Uterine smooth muscle cell (primary cell): ENCODE results near the gene TMEM95. TPM values are rescaled to one million over a fixed set of nuclear protein-coding genes. Genes with fewer than 3 reads are reported as not detected.

Experiments
- total RNA-seq: library from RNA; depleted of rRNA; stranded (reverse); fragments of >200 nt; gene quantifications from 2 replicates; pipeline ENCODE4 v1.2.3, GENCODE V29; 2014

TMEM95 gene, protein sequence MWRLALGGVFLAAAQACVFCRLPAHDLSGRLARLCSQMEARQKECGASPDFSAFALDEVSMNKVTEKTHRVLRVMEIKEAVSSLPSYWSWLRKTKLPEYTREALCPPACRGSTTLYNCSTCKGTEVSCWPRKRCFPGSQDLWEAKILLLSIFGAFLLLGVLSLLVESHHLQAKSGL
- not detected in 2 replicates for total RNA-seq

DNA sequence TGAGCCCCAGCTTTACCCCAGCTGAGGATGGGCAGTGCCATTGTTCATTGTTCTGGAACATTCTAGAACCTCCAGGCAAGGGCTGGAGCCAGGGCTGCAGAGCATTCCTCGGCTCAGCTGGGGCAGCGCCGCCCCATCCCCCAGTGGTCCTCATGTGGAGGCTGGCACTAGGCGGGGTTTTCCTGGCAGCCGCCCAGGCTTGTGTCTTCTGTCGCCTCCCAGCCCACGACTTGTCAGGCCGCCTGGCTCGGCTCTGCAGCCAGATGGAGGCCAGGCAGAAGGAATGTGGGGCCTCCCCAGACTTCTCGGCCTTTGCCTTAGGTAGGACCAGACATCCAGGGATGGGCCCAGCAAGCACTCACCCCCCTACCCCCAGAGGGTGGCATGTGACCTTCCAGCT lies at the start of gene TMEM95:
Gene TMEM95 (plus strand): TSS at position 104 of the 400 bp plus-strand sequence. CDS start 49 bp downstream, at position 153.

DNA sequence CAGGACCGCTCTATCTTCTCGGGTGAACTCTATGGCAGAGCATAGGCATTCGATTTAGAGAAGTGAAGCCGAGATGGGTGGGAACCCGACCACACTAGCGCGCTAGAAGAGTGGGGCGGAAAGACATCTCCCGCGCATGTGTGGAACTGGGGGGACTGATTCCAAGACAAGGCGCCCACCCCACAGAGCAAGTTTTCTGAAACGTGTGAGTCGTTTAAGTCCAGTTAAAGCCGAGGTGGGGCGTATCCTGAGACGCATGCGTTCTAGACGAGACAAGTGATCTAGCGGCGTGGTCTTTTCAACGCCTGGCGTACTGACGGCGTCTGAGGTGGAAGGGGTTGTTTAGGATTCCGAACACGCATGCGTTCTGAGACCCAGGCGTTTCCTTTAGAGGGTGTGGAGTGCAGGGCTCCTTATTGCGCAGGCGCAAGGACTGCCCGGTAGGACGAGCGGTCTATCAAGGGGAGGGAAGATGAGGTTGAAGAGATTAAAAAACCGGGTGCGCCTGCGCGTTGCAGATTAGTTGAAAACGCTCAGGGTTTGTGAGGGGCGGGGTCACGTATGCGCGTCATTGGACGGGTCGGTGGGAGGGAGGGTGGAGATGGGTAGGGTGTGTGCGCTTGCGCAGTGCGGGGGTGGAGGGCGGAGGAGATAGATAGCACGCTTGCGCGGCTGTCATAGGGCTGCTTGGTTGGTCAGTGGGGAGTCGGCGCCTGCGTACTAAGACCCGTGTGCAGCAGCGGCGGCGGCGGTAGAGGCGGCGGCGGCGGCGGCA lies 47.9 kb upstream of the TMEM95 start, which contains the start of gene EIF5A:
Gene EIF5A (plus strand): TSS at position 718 of the 775 bp plus-strand sequence. CDS start 2,008 bp downstream, outside the sequence.

DNA sequence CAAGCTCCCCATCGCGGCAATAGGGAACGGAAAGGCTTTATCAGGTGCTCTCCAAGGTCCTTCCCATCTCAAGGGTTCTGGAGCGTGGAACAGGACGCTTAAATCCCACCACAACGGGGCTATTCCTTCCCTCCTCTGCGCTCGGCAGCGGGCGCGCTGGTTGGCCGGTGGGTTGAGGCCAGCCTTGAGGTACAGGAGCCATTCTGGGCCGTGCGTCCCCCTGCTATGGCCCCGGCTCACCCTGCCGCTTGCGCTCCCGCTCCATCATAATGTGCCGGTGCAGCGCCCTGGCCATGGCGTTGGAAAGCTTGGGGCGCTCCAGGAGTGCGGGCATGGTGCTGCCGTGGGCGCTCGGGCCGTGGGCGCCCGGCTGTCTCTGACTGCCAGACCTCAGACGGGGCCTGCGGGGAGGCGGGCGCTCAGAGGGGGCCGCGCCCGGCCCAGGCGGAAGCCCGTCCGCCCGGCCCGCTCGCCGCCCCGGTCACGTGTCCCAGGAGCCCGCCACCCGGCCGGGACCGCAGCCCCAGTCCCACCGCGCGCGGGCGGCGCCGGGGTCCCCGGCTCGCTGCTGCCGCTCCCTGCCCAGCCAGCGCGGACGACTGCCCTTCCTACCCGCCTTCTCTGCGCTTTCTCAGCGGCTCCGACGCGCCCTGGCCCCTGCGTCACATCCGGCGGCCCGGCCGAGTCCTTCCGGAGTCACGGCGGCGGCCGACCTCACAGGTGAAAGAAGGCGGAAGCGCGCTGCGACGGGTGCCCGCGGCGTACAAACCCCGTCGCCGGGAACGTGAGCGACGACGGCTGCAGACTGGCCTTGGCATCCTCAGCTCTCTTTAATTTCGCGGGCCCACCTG lies 40.0 kb upstream of the TMEM95 start, which contains the start of gene GPS2:
Gene GPS2 (minus strand): TSS at position 642 of the 851 bp plus-strand sequence. CDS start 308 bp downstream, at position 334.

DNA sequence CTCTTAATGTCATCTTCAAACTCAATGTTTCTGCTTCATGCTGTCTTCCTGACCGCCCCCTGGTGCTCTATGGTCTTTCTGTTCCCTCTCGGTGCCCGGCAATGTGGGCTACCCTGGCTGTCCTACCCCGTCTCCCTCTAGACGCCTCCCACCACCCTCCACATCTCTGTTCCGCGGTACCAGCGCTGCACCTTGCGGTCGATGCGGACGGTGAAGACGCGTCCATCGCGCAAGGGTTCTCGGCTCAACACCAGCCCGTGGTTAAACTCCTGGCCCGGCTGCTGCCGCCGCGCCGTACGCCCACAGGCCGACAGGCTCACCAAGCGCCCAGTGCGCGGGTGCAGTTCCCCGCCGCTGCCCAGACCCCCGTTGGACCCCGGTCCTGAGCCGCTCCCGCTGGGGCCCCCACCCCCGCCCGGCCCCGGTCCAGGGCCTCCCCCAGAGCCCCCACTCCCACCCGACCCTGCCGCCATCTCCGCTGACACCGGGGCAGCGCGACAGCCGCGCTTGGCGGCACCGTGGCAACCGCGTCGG lies 26.0 kb upstream of the TMEM95 start, which contains the start of gene NEURL4:
Gene NEURL4 (minus strand): TSS at position 496 of the 534 bp plus-strand sequence. CDS start 23 bp downstream, at position 473.

DNA sequence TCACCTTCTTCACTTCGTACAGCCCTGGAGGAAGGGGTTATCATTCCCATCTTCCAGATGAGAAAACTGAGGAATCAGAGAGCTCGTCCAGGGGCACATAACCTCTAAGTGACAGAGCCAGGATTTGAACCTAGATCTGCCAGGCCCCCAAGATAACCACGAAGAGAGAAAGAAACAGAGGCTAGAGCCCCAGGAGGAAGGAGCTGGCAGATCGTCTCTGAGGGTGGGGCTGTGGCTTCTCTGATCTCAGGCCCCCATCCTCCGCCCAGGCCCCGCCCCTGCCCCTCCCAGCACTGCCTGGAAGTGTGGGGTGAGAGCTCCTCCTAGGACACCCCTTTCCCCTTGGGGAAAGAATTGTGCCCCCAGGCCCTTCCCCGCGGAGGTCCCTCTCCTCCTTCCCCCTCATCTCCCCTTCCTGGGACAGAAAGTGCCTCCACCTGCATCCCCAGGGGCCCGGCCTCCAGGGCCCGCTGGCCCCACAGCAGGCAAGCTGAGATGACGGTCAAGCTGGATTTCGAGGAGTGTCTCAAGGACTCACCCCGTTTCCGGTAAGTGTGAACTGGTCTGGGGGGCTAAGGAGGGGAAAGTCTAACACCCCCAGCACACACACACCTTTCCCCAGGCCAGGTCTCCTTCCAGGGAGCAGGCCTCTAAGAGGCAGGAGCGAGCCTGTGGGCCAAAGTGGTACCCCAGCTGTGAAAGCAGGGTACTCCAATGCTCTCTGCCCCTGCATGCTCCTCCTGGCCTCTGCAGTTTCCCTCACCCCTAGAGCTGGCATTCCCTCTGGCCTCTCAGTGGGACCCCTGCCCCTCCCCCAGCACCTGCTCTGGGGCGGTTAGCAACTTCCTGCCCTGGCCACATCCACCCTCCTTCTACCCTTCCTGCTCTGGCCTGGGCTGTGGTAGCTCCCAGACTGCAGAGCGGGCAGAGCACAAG lies 18.4 kb upstream of the TMEM95 start, which contains the start of gene ACAP1:
Gene ACAP1 (plus strand): TSS at position 290 of the 936 bp plus-strand sequence. CDS start 206 bp downstream, at position 496.

DNA sequence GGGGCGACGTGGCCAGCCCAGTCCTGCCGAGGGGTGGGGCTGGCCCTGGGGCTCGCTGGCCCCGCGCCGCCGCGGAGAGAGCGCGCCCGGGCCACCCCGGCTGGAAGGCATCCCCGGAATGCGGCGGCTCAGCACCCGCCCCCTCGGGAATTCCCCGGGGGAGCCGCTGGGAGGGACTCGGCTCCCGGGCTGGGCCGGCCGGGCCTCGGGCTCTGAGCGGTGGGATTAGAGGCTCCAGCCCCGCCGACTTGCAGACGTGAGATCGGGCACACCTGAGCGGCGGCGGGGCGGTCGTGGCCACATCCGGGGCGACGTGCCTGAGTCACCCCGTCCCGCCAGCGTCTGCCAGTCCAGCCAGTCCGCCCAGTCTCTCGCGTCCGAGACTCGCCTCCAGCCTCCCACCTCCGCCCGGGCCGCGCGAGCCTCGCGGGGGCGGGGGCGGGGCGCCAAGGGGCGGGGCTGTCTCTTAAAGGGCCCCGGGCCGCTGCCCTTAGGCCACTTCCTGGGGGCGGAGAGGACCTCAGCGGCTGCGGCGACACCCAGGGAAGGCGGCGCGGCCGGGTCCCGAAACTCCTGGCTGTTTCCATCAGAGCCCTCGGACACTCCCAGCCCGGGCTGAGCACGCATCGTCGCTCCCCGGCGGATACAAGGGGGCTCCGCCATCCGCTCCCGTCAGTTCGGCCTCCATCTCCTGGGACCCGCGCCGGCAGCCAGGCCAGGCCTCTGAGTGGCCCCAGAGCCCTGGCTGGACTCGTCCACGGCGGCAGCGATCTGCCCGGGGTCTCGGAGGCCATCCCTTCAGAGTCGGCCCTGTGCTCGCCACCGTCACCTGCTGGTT lies 3.1 kb upstream of the TMEM95 start, which contains the start of gene KCTD11:
Gene KCTD11 (plus strand): TSS at position 498 of the 838 bp plus-strand sequence.

DNA sequence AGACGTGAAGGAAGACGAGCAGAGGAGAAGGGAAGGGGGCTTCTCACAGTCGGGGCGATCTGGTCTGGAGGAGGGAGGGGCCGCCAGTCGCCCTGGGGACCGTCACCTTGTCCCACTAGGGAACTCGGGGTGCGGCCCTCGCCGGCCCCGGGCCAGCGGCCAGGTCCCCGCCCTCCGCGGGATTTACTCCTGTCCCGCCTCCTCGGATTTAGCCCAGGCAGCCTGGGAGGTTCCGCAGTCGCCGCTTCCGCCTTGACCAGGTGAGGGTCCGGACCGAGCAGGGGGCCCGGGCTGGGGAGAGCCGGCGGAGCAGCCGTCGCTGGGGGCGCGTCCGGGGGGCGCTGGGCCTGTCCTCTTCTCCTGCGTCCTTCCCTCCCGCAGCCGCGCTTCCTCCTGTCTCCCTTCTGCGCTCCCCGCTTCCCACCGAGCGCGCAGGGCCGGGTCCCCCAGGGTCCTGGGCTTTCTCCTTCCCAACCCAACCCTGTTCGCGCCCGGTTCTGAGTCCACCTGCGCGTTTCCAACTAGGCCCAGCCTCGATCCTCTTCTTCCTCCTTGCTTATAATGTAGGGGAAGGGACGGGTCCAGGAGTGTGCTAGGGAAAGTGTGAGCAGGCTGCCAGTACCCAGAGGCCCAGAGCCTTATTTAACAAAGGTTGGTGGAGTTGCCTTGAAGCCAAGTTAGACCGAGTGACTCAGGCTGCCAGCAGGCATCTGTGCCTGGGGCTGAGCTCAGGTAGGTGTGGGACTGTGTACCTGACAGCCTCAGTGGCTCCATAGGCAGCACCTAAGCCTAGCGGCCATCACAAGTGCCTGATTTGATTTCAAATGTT lies 26.1 kb downstream of the TMEM95 start, which contains the start of gene TNK1:
Gene TNK1 (plus strand): TSS at position 235 of the 829 bp plus-strand sequence. CDS start 1,838 bp downstream, outside the sequence.

DNA sequence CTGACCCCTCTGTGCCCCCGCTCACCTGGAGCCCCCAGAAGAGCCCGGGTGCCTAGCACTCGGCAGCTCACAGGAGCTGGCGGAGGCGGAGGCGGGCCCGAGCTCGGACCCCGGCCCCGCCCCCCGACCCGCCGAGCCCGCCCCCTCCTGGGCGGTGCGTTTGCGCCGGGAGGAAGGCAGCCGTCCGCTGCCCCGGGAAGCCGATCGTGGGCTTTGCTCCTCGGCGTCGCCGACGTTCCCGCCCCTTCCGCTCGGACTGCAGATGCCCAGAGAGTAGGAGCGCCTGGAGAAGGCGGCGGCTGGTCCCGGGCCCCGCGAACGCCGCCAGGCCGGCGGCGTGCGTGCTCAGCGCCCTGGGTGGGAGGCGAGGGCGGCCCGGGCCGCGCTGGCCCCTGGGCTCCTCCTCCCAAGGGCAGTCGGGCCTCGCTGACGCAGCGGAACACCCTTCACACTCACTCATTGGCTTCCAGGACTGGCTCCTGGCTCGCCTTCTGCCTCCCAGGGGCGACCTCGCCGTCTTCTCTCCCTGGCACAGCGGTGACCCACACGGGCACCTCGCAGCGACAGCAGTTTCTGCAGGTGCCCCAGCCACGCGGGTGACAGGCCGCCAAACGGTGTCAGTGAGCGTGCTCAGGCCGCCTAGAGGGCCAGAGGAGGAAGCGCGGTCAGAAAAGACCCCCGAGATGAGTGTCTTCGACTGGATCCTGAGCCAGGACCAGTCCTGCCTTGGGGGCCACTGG lies 39.7 kb downstream of the TMEM95 start, which contains the start of gene PLSCR3:
Gene PLSCR3 (minus strand): TSS at position 74 of the 740 bp plus-strand sequence. CDS start 415 bp downstream, outside the sequence.

DNA sequence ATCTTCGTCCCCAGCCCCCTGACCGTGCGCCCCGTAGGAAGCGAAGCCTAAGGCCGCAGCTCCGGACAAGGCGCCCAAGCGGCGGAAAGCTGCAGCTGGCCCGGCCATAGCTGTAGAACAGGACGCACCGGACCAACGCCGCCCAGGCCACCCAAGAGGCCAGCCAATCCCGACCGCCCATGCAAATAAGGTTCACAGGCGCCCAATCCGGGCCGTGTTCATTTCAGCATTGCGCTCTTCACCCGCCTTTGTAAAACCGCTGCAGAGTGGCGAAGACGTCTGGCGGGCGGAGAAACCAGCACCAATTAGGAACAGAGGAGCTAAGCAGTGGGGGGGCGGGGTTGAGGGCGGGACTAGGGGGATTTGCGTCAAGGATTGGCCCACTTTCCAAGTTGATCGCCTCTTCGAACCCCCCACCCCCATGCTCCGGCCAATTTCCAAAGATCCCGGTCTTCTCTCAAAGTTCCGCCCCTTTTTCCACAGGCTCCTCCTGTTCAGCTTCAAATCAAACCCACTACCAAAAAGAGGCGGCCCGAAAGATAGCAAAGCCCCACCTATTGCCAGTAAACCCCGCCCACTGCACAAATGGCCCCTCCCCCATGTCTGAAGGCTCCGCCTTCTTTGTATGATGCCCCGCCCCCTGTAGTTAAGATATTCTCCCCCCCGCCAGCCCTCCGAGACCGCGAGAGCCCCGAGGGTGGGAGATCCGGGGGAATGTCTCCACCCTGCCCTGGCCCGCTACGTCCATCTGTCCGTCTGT lies 49.2 kb downstream of the TMEM95 start, which contains the start of gene TMEM256:
Gene TMEM256 (minus strand): TSS at position 121 of the 760 bp plus-strand sequence. CDS start 13 bp downstream, at position 108.

Other genes with a start within 250 kb of the TMEM95 start
- not detected in 2 replicates for gene ASGR2, start 240.3 kb upstream of the TMEM95 start, total RNA-seq
- 1.3 and 1.4 TPM in 2 replicates for gene ASGR1, start 175.8 kb upstream of the TMEM95 start, total RNA-seq
- 15.9 and 19.2 TPM in 2 replicates for gene DLG4, start 135.3 kb upstream of the TMEM95 start, total RNA-seq
- 162 and 238 TPM in 2 replicates for gene ACADVL, start 135.2 kb upstream of the TMEM95 start, total RNA-seq
- 95.3 and 99.5 TPM in 2 replicates for gene DVL2, start 120.6 kb upstream of the TMEM95 start, total RNA-seq
- 42.5 and 45.5 TPM in 2 replicates for gene PHF23, start 115.7 kb upstream of the TMEM95 start, total RNA-seq
- 74.6 and 149 TPM in 2 replicates for gene GABARAP, start 112.7 kb upstream of the TMEM95 start, total RNA-seq
- gene CTDNEP1, start 103.4 kb upstream of the TMEM95 start, total RNA-seq, result 25.7 and 27.9 TPM in 2 replicates
- gene ELP5, start 102.9 kb upstream of the TMEM95 start, total RNA-seq, result 33.0 and 35.5 TPM in 2 replicates
- gene CLDN7, start 92.7 kb upstream of the TMEM95 start, total RNA-seq, result 2.1 and 4.5 TPM in 2 replicates
- under 0.01 TPM in 2 replicates for gene SLC2A4, start 73.4 kb upstream of the TMEM95 start, total RNA-seq
- under 0.01 TPM in 2 replicates for gene YBX2, start 60.5 kb upstream of the TMEM95 start, total RNA-seq
- 450 and 1,318 TPM in 2 replicates for gene EIF5A, start 47.5 kb upstream of the TMEM95 start, total RNA-seq
- gene GPS2, start 39.8 kb upstream of the TMEM95 start, total RNA-seq, result 34.6 and 43.2 TPM in 2 replicates
- 24.0 and 32.6 TPM in 2 replicates for gene NEURL4, start 25.8 kb upstream of the TMEM95 start, total RNA-seq
- 2.4 and 5.7 TPM in 2 replicates for gene ACAP1, start 18.6 kb upstream of the TMEM95 start, total RNA-seq
- 6.5 and 9.4 TPM in 2 replicates for gene KCTD11, start 3.0 kb upstream of the TMEM95 start, total RNA-seq
- gene TNK1, start 25.9 kb downstream of the TMEM95 start, total RNA-seq, result under 0.01 and 0.66 TPM in 2 replicates
- 11.4 and 20.5 TPM in 2 replicates for gene PLSCR3, start 39.4 kb downstream of the TMEM95 start, total RNA-seq
- gene TMEM256, start 48.9 kb downstream of the TMEM95 start, total RNA-seq, result 69.7 and 102 TPM in 2 replicates
- 8.2 and 10.7 TPM in 2 replicates for gene NLGN2, start 52.7 kb downstream of the TMEM95 start, total RNA-seq
- not detected in 2 replicates for gene SPEM1, start 65.2 kb downstream of the TMEM95 start, total RNA-seq
- not detected in 2 replicates for gene SPEM2, start 70.5 kb downstream of the TMEM95 start, total RNA-seq
- not detected in 2 replicates for gene SPEM3, start 73.7 kb downstream of the TMEM95 start, total RNA-seq
- 1.2 and 2.2 TPM in 2 replicates for gene TMEM102, start 80.3 kb downstream of the TMEM95 start, total RNA-seq
- 0.77 and 1.7 TPM in 2 replicates for gene FGF11, start 84.4 kb downstream of the TMEM95 start, total RNA-seq
- gene CHRNB1, start 89.9 kb downstream of the TMEM95 start, total RNA-seq, result 3.4 and 6.6 TPM in 2 replicates
- gene ZBTB4, start 124.5 kb downstream of the TMEM95 start, total RNA-seq, result 14.8 and 24.1 TPM in 2 replicates
- not detected in 2 replicates for gene SLC35G6, start 126.3 kb downstream of the TMEM95 start, total RNA-seq
- gene POLR2A, start 129.2 kb downstream of the TMEM95 start, total RNA-seq, result 90.6 and 114 TPM in 2 replicates
- gene TNFSF12, start 193.9 kb downstream of the TMEM95 start, total RNA-seq, result 6.1 and 10.0 TPM in 2 replicates
- gene TNFSF13, start 203.6 kb downstream of the TMEM95 start, total RNA-seq, result 0.44 and 0.75 TPM in 2 replicates
- 73.1 and 83.8 TPM in 2 replicates for gene SENP3, start 206.8 kb downstream of the TMEM95 start, total RNA-seq
- 12.8 and 16.2 TPM in 2 replicates for gene CD68, start 224.5 kb downstream of the TMEM95 start, total RNA-seq
- 77.5 and 140 TPM in 2 replicates for gene MPDU1, start 228.7 kb downstream of the TMEM95 start, total RNA-seq
- gene SOX15, start 234.9 kb downstream of the TMEM95 start, total RNA-seq, result 0.12 and 0.33 TPM in 2 replicates